GM23338 (cell line): ENCODE measurements around the gene RASA3. TPM values are rescaled to one million over a fixed set of nuclear protein-coding genes. Genes with fewer than 3 reads are reported as not detected.

Experiments
- ATAC-seq: fragments of 200-7000 bp; cut with Tn5 transposase; 3 replicates; pipeline ENCODE4 v1.9.1; 2020
- DNase-seq: peaks from one replicate; pipeline ENCODE4 v3.0.0-alpha.2; 2015; ENCODE audit warnings: low spot score
- H2AFZ ChIP-seq: fragments of 200-600 bp; sonication (generic); 2 replicates; pipeline ENCODE4 v1.8.0; 2016; ENCODE audit warnings: antibody characterized with exemption, mild to moderate bottlenecking, moderate library complexity
- H3F3A ChIP-seq: fragments of 200-600 bp; sonication (generic); replicated peaks from 2 replicates; pipeline ENCODE4 v1.8.0; 2017; ENCODE audit warnings: antibody characterized with exemption, mixed run types, low read depth
- H3K27ac ChIP-seq: fragments of 200-600 bp; sonication (generic); 2 replicates; pipeline ENCODE4 v1.6.1; 2016; ENCODE audit warnings: low read depth
- H3K27me3 ChIP-seq: fragments of 200-600 bp; sonication (generic); 2 replicates; pipeline ENCODE4 v1.8.0; 2016; ENCODE audit warnings: mild to moderate bottlenecking, mixed run types, moderate library complexity; ENCODE audit not compliant: insufficient read depth
- H3K36me3 ChIP-seq: fragments of 200-600 bp; sonication (generic); 2 replicates; pipeline ENCODE4 v1.8.0; 2016; ENCODE audit warnings: mild to moderate bottlenecking; ENCODE audit not compliant: insufficient read depth
- H3K4me1 ChIP-seq: fragments of 200-600 bp; sonication (generic); 2 replicates; pipeline ENCODE4 v1.8.0; 2016; ENCODE audit warnings: mild to moderate bottlenecking, moderate library complexity; ENCODE audit not compliant: insufficient read depth
- H3K4me2 ChIP-seq: fragments of 200-600 bp; sonication (generic); 2 replicates; pipeline ENCODE4 v1.7.1; 2017; ENCODE audit warnings: mixed run types
- H3K4me3 ChIP-seq: fragments of 200-600 bp; sonication (generic); 2 replicates; pipeline ENCODE4 v1.6.1; 2016; ENCODE audit warnings: mixed run types
- H3K79me2 ChIP-seq: fragments of 200-600 bp; sonication (generic); replicated peaks from 2 replicates; pipeline ENCODE4 v1.8.0; 2017; ENCODE audit warnings: mild to moderate bottlenecking; ENCODE audit not compliant: insufficient read depth
- H3K9me2 ChIP-seq: fragments of 200-600 bp; sonication (generic); 2 replicates; pipeline ENCODE4 v1.8.0; 2017; ENCODE audit not compliant: insufficient read depth
- H4K20me1 ChIP-seq: fragments of 200-600 bp; sonication (generic); replicated peaks from 2 replicates; pipeline ENCODE4 v1.8.0; 2017; ENCODE audit warnings: mild to moderate bottlenecking; ENCODE audit not compliant: insufficient read depth
- H3K27ac Mint-ChIP-seq: 2 replicates; pipeline ENCODE4 v1.8.0; 2020; ENCODE audit warnings: inconsistent platforms, mild to moderate bottlenecking, moderate library complexity, mixed read lengths
- H3K27me3 Mint-ChIP-seq: 3 replicates; pipeline ENCODE4 v1.8.0; 2022; ENCODE audit warnings: low read depth, mild to moderate bottlenecking, moderate library complexity, mixed read lengths, inconsistent platforms; ENCODE audit not compliant: insufficient read depth, poor library complexity
- H3K36me3 Mint-ChIP-seq: 3 replicates; pipeline ENCODE4 v1.8.0; 2021; ENCODE audit warnings: low read depth, mild to moderate bottlenecking, inconsistent platforms, moderate library complexity, mixed read lengths
- H3K4me1 Mint-ChIP-seq: 3 replicates; pipeline ENCODE4 v1.8.0; 2020; ENCODE audit warnings: mild to moderate bottlenecking, inconsistent platforms, mixed read lengths
- H3K4me3 Mint-ChIP-seq: 3 replicates; pipeline ENCODE4 v1.8.0; 2021; ENCODE audit warnings: moderate library complexity, mild to moderate bottlenecking, inconsistent platforms, mixed read lengths
- H3K9me3 Mint-ChIP-seq: 3 replicates; pipeline ENCODE4 v1.8.0; 2020; ENCODE audit warnings: moderate library complexity, mild to moderate bottlenecking, inconsistent platforms, mixed read lengths
- CREB1 ChIP-seq: fragments of 250-450 bp; sonication (Bioruptor Pico); IDR thresholded peaks from 2 replicates; pipeline ENCODE4 v1.5.0; 2020; ENCODE audit warnings: low read depth, mild to moderate bottlenecking, moderate library complexity
- CTCF ChIP-seq, 2 experiments: fragments of 200-600 bp in 1 of 2; sonication (generic) in 1 of 2; conservative IDR thresholded peaks; 2 replicates each; pipeline versions ENCODE4 v1.5.1 to v1.6.1; 2016 to 2017; ENCODE audit warnings: antibody characterized with exemption in 2 of 2, low read depth in 2 of 2, mild to moderate bottlenecking in 2 of 2, moderate library complexity in 1 of 2
- NANOG ChIP-seq: IDR thresholded peaks from 2 replicates; pipeline ENCODE4 v1.6.1; 2016; ENCODE audit warnings: antibody characterized with exemption, borderline replicate concordance
- REST ChIP-seq: IDR thresholded peaks from one replicate; pipeline ENCODE4 v1.6.1; 2018; ENCODE audit warnings: antibody characterized with exemption; ENCODE audit not compliant: unreplicated experiment
- ZNF114 ChIP-seq: fragments of 250-450 bp; sonication (Bioruptor Pico); IDR thresholded peaks from 2 replicates; pipeline ENCODE4 v1.5.0; 2020; ENCODE audit warnings: mild to moderate bottlenecking, moderate library complexity
- ZNF462 ChIP-seq: fragments of 250-450 bp; sonication (Bioruptor Pico); IDR thresholded peaks from 2 replicates; pipeline ENCODE4 v1.5.0; 2020; ENCODE audit warnings: mild to moderate bottlenecking, moderate library complexity
- polyA plus RNA-seq: library from polyadenylated mRNA; unstranded; fragments of >200 nt; fragmentation: Nextera tagmentation; extraction: Ambion mirVana; gene quantifications from 2 replicates; pipeline ENCODE4 v1.2.1, GENCODE V29; 2016
- total RNA-seq: library from RNA; depleted of rRNA; stranded (reverse); fragments of >200 nt; shearing (Covaris generic); gene quantifications from 2 replicates; pipeline ENCODE4 v1.2.3, GENCODE V29; 2014

RASA3 gene
- total and polyA plus RNA-seq, 2 experiments from 2014 or later: 11.2 to 20.7 TPM

- TF ChIP-seq ZNF462 (CRISPR knock-in tag) (no peak), CREB1 (CRISPR knock-in tag) (no peak)
Measured at GRCh38 chr13:113998781-113999617, 133.4 kb downstream of the RASA3 start (continued).

GRCh38 chr13:113997845-113998751, 134.3 kb downstream of the RASA3 start:
- Histone ChIP-seq H3K4me3 (no peak overlapping the region), H4K20me1 (no peaks in the 10 kb centered on the region), H3K4me2 (no peak overlapping the region), H2AFZ (no peak overlapping the region), H3K4me1 (no peaks in the 10 kb centered on the region), H3K27ac (no peak overlapping the region), H3F3A (no peaks in the 10 kb centered on the region), H3K36me3 (no peaks in the 10 kb centered on the region), H3K27me3 (no peaks in the 10 kb centered on the region), H3K79me2 (no peaks in the 10 kb centered on the region), H3K9me2 (no peaks in the 10 kb centered on the region)
- no peaks in the 10 kb centered on the region for H3K9me3 Mint-ChIP-seq
- DNase-seq: no peak
- H3K4me3 Mint-ChIP-seq: no peak overlapping the region
- ATAC-seq: no peak
- peaks cover 4% of the 10 kb centered on the region; the same call in 1 of the 3 replicates for H3K36me3 Mint-ChIP-seq
- peaks cover 7% of the 10 kb centered on the region for H3K27me3 Mint-ChIP-seq
- no peak overlapping the region for H3K27ac Mint-ChIP-seq
- no peaks in the 10 kb centered on the region for H3K4me1 Mint-ChIP-seq
- TF ChIP-seq ZNF114 (CRISPR knock-in tag) (no peak), NANOG (no peak), CTCF (conservative IDR thresholded peaks at IDR 0.05; ENCODE audit: low read depth in 2 of 2) (no peak), CREB1 (CRISPR knock-in tag) (no peak), REST (no peak)
